K562 (cell line): ENCODE measurements around the gene ERC2. TPM values are rescaled to one million over a fixed set of nuclear protein-coding genes. Genes with fewer than 3 reads are reported as not detected.

Experiments used
- ATAC-seq: fragments of 200-7000 bp; cut with Tn5 transposase; 3 replicates; pipeline ENCODE4 v1.9.1; 2020; ENCODE audit warnings: moderate library complexity
- BruUV-seq: library from RNA; stranded (reverse); fragments of 400-500 nt; replicated peaks from 2 replicates; lab custom pipeline; 2021; lab: Mats Ljungman, UMichigan
- CTCF ChIA-PET: fragments of 300-600 bp; formaldehyde crosslinking; extraction: SDS; loops from one replicate; lab custom pipeline; 2021; ENCODE audit warnings: low intra/inter-chr PET ratio; lab: Yijun Ruan, JAX
- POLR2A ChIA-PET: fragments of 300-600, 350-650 bp; sonication (Branson Sonifier 250); formaldehyde crosslinking; extraction: SDS; loops from one replicate; lab custom pipeline; 2021; ENCODE audit warnings: antibody characterized with exemption, inconsistent platforms; lab: Yijun Ruan, JAX
- DNase-seq, 4 experiments: peaks; one replicate each; pipeline versions ENCODE4 v3.0.0 to v3.0.0-alpha.2; 2011 to 2018; ENCODE audit warnings: low spot score in 3 of 4, mixed read lengths in 3 of 4; ENCODE audit errors: extremely low read depth in 1 of 4
- FAIRE-seq: peaks from 2 replicates; lab custom pipeline; 2011; peaks lifted over from hg19 to GRCh38; lab: Jason Lieb, UNC
- H2AFZ ChIP-seq: 2 replicates; pipeline ENCODE4 v1.6.0; 2011; ENCODE audit warnings: low read depth, low read length, control low read depth, inconsistent platforms
- H3K27ac ChIP-seq: fragments of 200-600 bp; 3 replicates; pipeline ENCODE4 v1.8.0; 2011; ENCODE audit warnings: low read depth, mild to moderate bottlenecking, control low read depth, inconsistent platforms, low read length, moderate library complexity, mixed read lengths; ENCODE audit errors: extremely low read depth
- H3K27me3 ChIP-seq, 2 experiments: fragments of 300-600 bp in 1 of 2; 2 replicates in 1 of 2; 3 replicates in 1 of 2; pipeline versions ENCODE4 v1.6.0 to v1.8.0; 2011; ENCODE audit warnings: inconsistent platforms in 2 of 2, low read length in 2 of 2, mild to moderate bottlenecking in 1 of 2, mixed read lengths in 1 of 2, moderate library complexity in 1 of 2; ENCODE audit not compliant: control insufficient read depth in 2 of 2, insufficient read depth in 2 of 2
- H3K36me3 ChIP-seq: fragments of 300-600 bp; 3 replicates; pipeline ENCODE4 v1.8.0; 2011; ENCODE audit warnings: mild to moderate bottlenecking, low read length, inconsistent platforms; ENCODE audit not compliant: control insufficient read depth, insufficient read depth
- H3K4me1 ChIP-seq, 2 experiments: fragments of 200-600 bp in 1 of 2; replicated peaks in 1 of 2; 2 replicates in 1 of 2; 3 replicates in 1 of 2; pipeline versions ENCODE4 v1.5.1 to v1.8.0; 2011; ENCODE audit warnings: inconsistent platforms in 2 of 2, low read length in 2 of 2, mild to moderate bottlenecking in 1 of 2, mixed read lengths in 1 of 2, moderate library complexity in 1 of 2; ENCODE audit not compliant: control insufficient read depth in 2 of 2, insufficient read depth in 2 of 2
- H3K4me2 ChIP-seq: 2 replicates; pipeline ENCODE4 v1.6.1; 2011; ENCODE audit warnings: low read length, control low read depth, inconsistent platforms, mixed read lengths; ENCODE audit not compliant: insufficient read depth
- H3K4me3 ChIP-seq: fragments of 200-600 bp; sonication (generic), shearing (Covaris generic); 2 replicates; pipeline ENCODE4 v1.5.1; 2016; ENCODE audit warnings: control low read depth, inconsistent platforms
- H3K79me2 ChIP-seq: fragments of 200-600 bp; 3 replicates; pipeline ENCODE4 v1.8.0; 2011; ENCODE audit warnings: low read length, inconsistent platforms; ENCODE audit not compliant: control insufficient read depth, insufficient read depth
- H3K9ac ChIP-seq, 2 experiments: 2 replicates each; pipeline versions ENCODE4 v1.6.0 to v1.6.1; 2011; ENCODE audit warnings: low read depth in 2 of 2, low read length in 2 of 2, control low read depth in 1 of 2, inconsistent platforms in 1 of 2, mild to moderate bottlenecking in 1 of 2, mixed read lengths in 1 of 2; ENCODE audit not compliant: insufficient read depth in 1 of 2
- H3K9me1 ChIP-seq: one replicate; pipeline ENCODE4 v1.6.0; 2011; ENCODE audit warnings: inconsistent platforms, mild to moderate bottlenecking, low read length, moderate library complexity; ENCODE audit not compliant: control insufficient read depth, insufficient read depth
- H3K9me3 ChIP-seq: replicated peaks from 2 replicates; pipeline ENCODE4 v1.5.1; 2011; ENCODE audit warnings: low read depth, low read length, inconsistent platforms; ENCODE audit not compliant: control insufficient read depth, insufficient read depth
- H4K20me1 ChIP-seq: replicated peaks from 2 replicates; pipeline ENCODE4 v1.6.1; 2011; ENCODE audit warnings: low read length, inconsistent platforms, mixed read lengths; ENCODE audit not compliant: control insufficient read depth, insufficient read depth
- DLX4 ChIP-seq: fragments of 250-450 bp; sonication (Bioruptor Pico); IDR thresholded peaks from 2 replicates; pipeline ENCODE4 v1.6.1; 2021; ENCODE audit warnings: mild to moderate bottlenecking
- ETV5 ChIP-seq: sonication (generic); formaldehyde crosslinking; IDR thresholded peaks from 2 replicates; pipeline ENCODE4 v1.4.0; 2020; ENCODE audit warnings: low read depth, mild to moderate bottlenecking, missing genetic modification reagents
- GABPB1 ChIP-seq: sonication (generic); formaldehyde crosslinking; IDR thresholded peaks from 2 replicates; pipeline ENCODE4 v1.8.0; 2022; ENCODE audit warnings: mild to moderate bottlenecking, missing genetic modification reagents
- GATA2 ChIP-seq: sonication (generic); formaldehyde crosslinking; IDR thresholded peaks from 2 replicates; pipeline ENCODE4 v1.4.0; 2020; ENCODE audit warnings: mild to moderate bottlenecking, missing genetic modification reagents
- MAFF ChIP-seq: IDR thresholded peaks from 2 replicates; pipeline ENCODE4 v1.6.1; 2012; ENCODE audit warnings: low read length, improper control_type of control experiment
- TEAD4 ChIP-seq, 2 experiments: sonication (generic) in 1 of 2; formaldehyde crosslinking in 1 of 2; IDR thresholded peaks; 2 replicates each; pipeline versions ENCODE4 v1.6.1 to v1.8.0; 2012 to 2022; ENCODE audit warnings: borderline replicate concordance in 1 of 2, inconsistent platforms in 1 of 2, low read length in 1 of 2, mild to moderate bottlenecking in 1 of 2, missing genetic modification reagents in 1 of 2
- WGBS: fragments of 100-300 bp; shearing (Covaris generic); methylation state at CpG from one replicate; pipeline ENCODE4 v1.1.6; 2016; ENCODE audit warnings: low coverage, mixed read lengths; ENCODE audit not compliant: insufficient coverage; ENCODE audit errors: missing lambda C conversion rate; 5-methylcytosine and 5-hydroxymethylcytosine counted together
- in situ Hi-C: fragments of 300-500 bp; cut with MboI; formaldehyde crosslinking; loops from 4 replicates; pipeline ENCODE4 v1.15.0; 2018; ENCODE audit warnings: inconsistent platforms, mixed read lengths
- intact Hi-C: fragments of 100-400 bp; cut with micrococcal nuclease; formaldehyde crosslinking; loops from 2 replicates; pipeline ENCODE4 v1.14.2; 2022
- polyA plus RNA-seq, 8 experiments: library from polyadenylated mRNA; depleted of rRNA in 4 of 8; stranded (reverse) in 5 of 8; unstranded in 3 of 8; fragments of >200 nt; fragmentation: Nextera tagmentation in 2 of 8; fragmentation: Illumina TruSeq in 1 of 8; extraction: Ambion mirVana in 2 of 8; extraction: Trizol in 1 of 8; gene quantifications; 2 replicates each; pipeline versions ENCODE4 v1.2.1 to v1.2.3, GENCODE V29; 2011 to 2014; ENCODE audit warnings: inconsistent platforms in 1 of 8, missing spikeins in 1 of 8
- total RNA-seq, 7 experiments: library from RNA; depleted of rRNA in 6 of 7; stranded (reverse); fragments of >200 nt in 6 of 7; fragmentation: Illumina TruSeq in 2 of 7; extraction: Trizol in 2 of 7; gene quantifications; 2 replicates each; pipeline versions ENCODE4 v1.2.1 to v1.2.3, GENCODE V29; 2011 to 2021; ENCODE audit warnings: low replicate concordance in 1 of 7

Gene ERC2
- total and polyA plus RNA-seq, 9 of the 15 experiments (the other 6 are each of a cell fraction or from before 2014, with no cell fraction given), result 0.04 to 0.18 (median 0.07) TPM; not detected in 2

- H3K79me2 ChIP-seq, result no peaks in the 10 kb centered on the region
- no peaks in the 10 kb centered on the region for H3K9me3 ChIP-seq
- no peak overlapping the region for H3K9ac ChIP-seq
- no peaks in the 10 kb centered on the region for H3K36me3 ChIP-seq
- no peak for TF ChIP-seq ETV5 (CRISPR knock-in tag)
- TF ChIP-seq TEAD4 (IDR thresholded peaks at IDR 0.05; ENCODE audit: low read length), result no peak
- no peak for TF ChIP-seq TEAD4 (CRISPR knock-in tag; IDR thresholded peaks at IDR 0.05; ENCODE audit: borderline replicate concordance)
- TF ChIP-seq DLX4 (CRISPR knock-in tag), result no peak
- no peak for TF ChIP-seq GATA2 (CRISPR knock-in tag)
- TF ChIP-seq GABPB1 (CRISPR knock-in tag), result no peak
- TF ChIP-seq MAFF, result no peak
- TF ChIP-seq, all 486 proteins: peak for 0
- in situ Hi-C loops, result no loop called here
- WGBS, result 12% methylated on average over 3 of the region's 3 CpGs
- H3K27ac ChIP-seq, result no peak overlapping the region
- H3K27me3 ChIP-seq, result no peaks in the 10 kb centered on the region
- ChIA-PET POLR2A (no interaction called here), CTCF (no interaction called here)
- ATAC-seq (no peak), DNase-seq (no peak), FAIRE-seq (no peak)
- no peaks in the 10 kb centered on the region for H4K20me1 ChIP-seq
- BruUV-seq, result no TSS peak
- no peak overlapping the region for H2AFZ ChIP-seq
- H3K4me2 ChIP-seq, result no peak overlapping the region
- intact Hi-C loops, result no loop called here
- no peaks in the 10 kb centered on the region for H3K9me1 ChIP-seq
- no peak overlapping the region for H3K4me3 ChIP-seq
- H3K4me1 ChIP-seq, result peaks cover 0 to 3% of the 10 kb centered on the region in 2 experiments; a peak in 2 of 5 replicates
These were observed 58.5 kb downstream of the ERC2 start for GRCh38 chr3:56409790-56410189.
